ENCODE measurements around the gene SMG6.

Gene SMG6

GRCh38 chr17:2056206-2057174, 247.1 kb downstream of the SMG6 start:
- peak; percentile 46 for DNase-seq

GRCh38 chr17:2055292-2056205, 248.0 kb downstream of the SMG6 start:
- peak; percentile 19 for DNase-seq

- peak; percentile 67 for DNase-seq
These were observed 248.9 kb downstream of the SMG6 start, which contains the start of gene HIC1 for GRCh38 chr17:2054512-2055291. TSS of gene HIC1 (plus strand) at chr17:2055103. CDS start at chr17:2056691, 1,588 bp downstream.

- DNase-seq: no peak
These were observed 249.4 kb downstream of the SMG6 start for GRCh38 chr17:2054262-2054511.

GRCh38 chr17:2053380-2054261, 250.0 kb downstream of the SMG6 start:
- peak; percentile 80 for DNase-seq

GRCh38 chr17:2051933-2052559, 251.5 kb downstream of the SMG6 start:
- DNase-seq: no peak

- DNase-seq: no peak
These were observed 252.3 kb downstream of the SMG6 start for GRCh38 chr17:2051061-2051932.

GRCh38 chr17:2050300-2051060, 253.1 kb downstream of the SMG6 start:
- DNase-seq: peak; percentile 70

GRCh38 chr17:2049333-2050299, 254.0 kb downstream of the SMG6 start:
- DNase-seq: peak; percentile 90

GRCh38 chr17:2048805-2049204, 254.8 kb downstream of the SMG6 start:
- no peak for DNase-seq

- DNase-seq: no peak
These were observed 256.0 kb downstream of the SMG6 start for GRCh38 chr17:2047590-2047989.

- no peak for DNase-seq
These were observed 259.2 kb downstream of the SMG6 start for GRCh38 chr17:2044263-2044894.

- no peak for DNase-seq
These were observed 259.8 kb downstream of the SMG6 start for GRCh38 chr17:2043785-2044184.

GRCh38 chr17:2042933-2043332, 260.7 kb downstream of the SMG6 start:
- DNase-seq: no peak

GRCh38 chr17:2042390-2042847, 261.2 kb downstream of the SMG6 start:
- no peak for DNase-seq

- peak; percentile 95 for DNase-seq
These were observed 261.8 kb downstream of the SMG6 start, which contains the start of gene OVCA2 for GRCh38 chr17:2041561-2042389. TSS of gene OVCA2 (plus strand) at chr17:2042022. CDS start at chr17:2042048, 26 bp downstream.

Measured in stimulated activated naive CD4-positive, alpha-beta T cell treated with Interleukin-2 at 50 U/mL for 16 hours (primary cell).